CD4-positive, alpha-beta T cell (primary cell): ENCODE measurements around the gene CXXC5. TPM values are rescaled to one million over a fixed set of nuclear protein-coding genes. Genes with fewer than 3 reads are reported as not detected.
"Not testable (repeated sequence)": the region's sequence is repeated elsewhere in the genome, so short reads cannot be mapped to it uniquely, and the experiment has no call there.

Source experiments
- ATAC-seq: fragments of 200-7000 bp; cut with Tn5 transposase; one replicate; pipeline ENCODE4 v1.10.0; 2022; ENCODE audit warnings: mild to moderate bottlenecking; ENCODE audit not compliant: poor library complexity
- CTCF ChIA-PET: fragments of 350-600 bp; sonication (Branson Sonifier 250); formaldehyde crosslinking; loops from one replicate; lab custom pipeline; 2021; ENCODE audit warnings: antibody characterized with exemption, inconsistent platforms; lab: Charles Lee
- POLR2A ChIA-PET: fragments of 350-600 bp; sonication (Branson Sonifier 250); formaldehyde crosslinking; loops from one replicate; lab custom pipeline; 2021; ENCODE audit warnings: antibody characterized with exemption, inconsistent platforms; lab: Charles Lee
- DNase-seq, 14 experiments: peaks; one replicate each; pipeline ENCODE4 v3.0.0-alpha.2; 2013 to 2020; ENCODE audit warnings: mixed read lengths in 2 of 14
- H3K27ac ChIP-seq, 2 donors: one replicate each; pipeline versions ENCODE4 v1.5.1 to v1.7.0; 2013; ENCODE audit warnings: low read length in 2 of 2, low read depth in 1 of 2, mild to moderate bottlenecking in 1 of 2
- H3K27me3 ChIP-seq, 2 experiments: 1 replicate in 1 of 2; 2 replicates in 1 of 2; pipeline versions ENCODE4 v1.6.1 to v1.7.0; 2013; ENCODE audit warnings: low read length in 2 of 2, control low read depth in 1 of 2, mild to moderate bottlenecking in 1 of 2, moderate library complexity in 1 of 2; ENCODE audit not compliant: insufficient read depth in 2 of 2, control insufficient read depth in 1 of 2
- H3K36me3 ChIP-seq: one replicate; pipeline ENCODE4 v1.6.1; 2013; ENCODE audit warnings: low read length, control low read depth; ENCODE audit not compliant: insufficient read depth
- H3K4me1 ChIP-seq: one replicate; pipeline ENCODE4 v1.6.1; 2013; ENCODE audit warnings: low read length, control low read depth; ENCODE audit not compliant: insufficient read depth
- H3K4me3 ChIP-seq: one replicate; pipeline ENCODE4 v1.5.1; 2013; ENCODE audit warnings: mild to moderate bottlenecking, low read length, moderate library complexity
- H3K9me3 ChIP-seq, 2 experiments: 1 replicate in 1 of 2; 2 replicates in 1 of 2; pipeline versions ENCODE4 v1.6.1 to v1.7.0; 2013; ENCODE audit warnings: low read length in 2 of 2, mild to moderate bottlenecking in 2 of 2, control low read depth in 1 of 2, moderate library complexity in 1 of 2; ENCODE audit not compliant: control insufficient read depth in 1 of 2, insufficient read depth in 1 of 2
- H3K27ac Mint-ChIP-seq: one replicate; pipeline ENCODE4 v1.8.0; 2020; ENCODE audit warnings: mixed read lengths
- H3K27me3 Mint-ChIP-seq: one replicate; pipeline ENCODE4 v1.8.0; 2021; ENCODE audit warnings: mixed read lengths
- H3K36me3 Mint-ChIP-seq: one replicate; pipeline ENCODE4 v1.8.0; 2021; ENCODE audit warnings: low read depth, mixed read lengths
- H3K4me1 Mint-ChIP-seq: one replicate; pipeline ENCODE4 v1.8.0; 2021; ENCODE audit warnings: low read depth, mixed read lengths
- H3K4me3 Mint-ChIP-seq: one replicate; pipeline ENCODE4 v1.8.0; 2020; ENCODE audit warnings: mild to moderate bottlenecking, mixed read lengths
- H3K9me3 Mint-ChIP-seq: one replicate; pipeline ENCODE4 v1.8.0; 2020; ENCODE audit warnings: mixed read lengths
- CTCF ChIP-seq: fragments of 200-600 bp; IDR thresholded peaks from one replicate; pipeline ENCODE4 v1.8.0; 2022; ENCODE audit warnings: antibody characterized with exemption, mild to moderate bottlenecking
- intact Hi-C, 2 experiments: fragments of 100-400 bp; cut with DNase I in 1 of 2; cut with micrococcal nuclease in 1 of 2; formaldehyde crosslinking; loops; one replicate each; pipeline versions ENCODE4 v1.15.1 to v1.9.0; 2023 to 2025; cut with DNase I, micrococcal nuclease
- total RNA-seq, 174 experiments: library from RNA in 2 of 174; stranded (reverse) in 2 of 174; gene quantifications; one replicate each; pipeline ENCODE4 v1.2.3 and lab custom pipeline; 2021 to 2026

The CXXC5 gene
- total RNA-seq, 2 experiments from 2014 or later, result 1.9 to 2.7 TPM

DNA sequence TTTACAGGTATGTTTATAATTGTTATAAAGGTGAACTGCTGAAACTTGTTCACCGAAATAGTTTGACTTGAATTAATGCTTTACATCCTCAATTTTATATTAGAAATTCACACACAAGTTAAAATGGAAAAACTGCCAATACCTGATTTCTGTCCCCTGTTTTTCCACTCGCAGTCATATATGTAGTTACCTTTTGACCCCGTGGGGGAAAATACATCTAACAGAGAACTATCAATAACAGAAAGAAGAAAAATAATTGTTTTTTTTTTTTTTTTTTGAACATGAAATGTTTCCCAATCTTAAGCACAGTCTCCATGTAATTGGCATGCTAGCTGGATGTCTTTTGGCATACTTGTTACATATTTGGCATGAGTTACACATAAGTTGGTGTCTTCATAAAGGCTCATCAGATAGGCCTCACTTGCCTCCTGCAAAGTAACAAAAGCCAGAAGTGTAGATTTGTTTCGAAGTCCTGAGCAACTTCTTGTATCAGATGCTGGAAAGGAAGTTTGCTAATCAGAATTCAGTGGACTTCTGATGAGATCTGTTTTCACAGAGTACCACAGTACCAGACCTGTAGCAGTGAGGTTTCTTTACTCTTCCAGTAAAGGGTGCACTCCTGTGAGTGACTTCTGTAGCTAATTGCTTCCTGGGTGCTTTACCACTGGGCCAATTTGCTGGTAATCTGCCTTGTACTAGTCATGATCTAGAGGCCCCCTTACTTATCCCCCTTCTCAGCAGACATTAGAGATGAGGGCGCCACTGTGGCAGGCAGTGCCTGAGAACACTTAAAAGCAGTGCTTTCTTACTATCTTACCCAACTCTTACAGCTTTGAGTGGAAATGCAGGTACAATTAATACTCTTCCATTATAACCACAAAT is 36.2 kb upstream of the CXXC5 start:
- H3K9me3 Mint-ChIP-seq, result no peaks in the 10 kb centered on the region
- Histone ChIP-seq H3K27ac (no peak overlapping the region), H3K4me1 (peaks cover under 1% of the 10 kb centered on the region), H3K36me3 (peaks cover 49% of the 10 kb centered on the region), H3K9me3 (no peaks in the 10 kb centered on the region), H3K4me3 (no peak overlapping the region), H3K27me3 (no peaks in the 10 kb centered on the region)
- no peak overlapping the region for H3K4me3 Mint-ChIP-seq
- POLR2A ChIA-PET, result no interaction called here
- intact Hi-C loops, result loop anchor here (5.0 to 10.0 kb wide), 3 partner anchors 35 to 187 kb away; partner anchors contain the start of gene UBE2D2 (in 1 of the 2)
- CTCF ChIA-PET, result interaction anchor here (0.6 to 1.8 kb wide), 4 partner anchors 15 to 1977 kb away, joined by 3 to 4 read pairs (median 3); no protein-coding TSS in a partner anchor
- ATAC-seq (peak; percentile 29), DNase-seq (no peak)
- no peaks in the 10 kb centered on the region for H3K27me3 Mint-ChIP-seq
- peaks cover 62% of the 10 kb centered on the region for H3K36me3 Mint-ChIP-seq
- H3K4me1 Mint-ChIP-seq, result peaks cover 39% of the 10 kb centered on the region
- TF ChIP-seq CTCF, result no peak
- peak overlapping the region; percentile 73 for H3K27ac Mint-ChIP-seq

DNA sequence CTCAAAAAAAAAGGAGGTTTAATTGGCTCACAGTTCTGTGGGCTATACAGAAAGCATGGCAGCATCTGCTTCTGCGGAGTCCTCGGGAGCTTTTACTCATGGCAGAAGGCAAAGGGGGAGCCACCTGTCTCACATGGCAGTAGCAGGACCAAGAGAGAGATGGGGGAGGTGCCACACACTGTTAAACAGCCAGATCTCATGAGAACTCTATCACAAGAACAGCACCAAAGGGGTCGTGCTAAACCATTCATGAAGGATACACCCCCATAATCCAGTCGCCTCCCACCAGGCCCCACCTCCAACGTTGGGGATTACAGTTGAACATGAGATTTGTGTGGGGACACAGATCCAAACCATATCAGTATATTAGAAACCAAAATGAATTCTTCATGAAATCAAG is 28.3 kb upstream of the CXXC5 start:
- Histone ChIP-seq H3K4me1 (no peaks in the 10 kb centered on the region), H3K27ac (no peak overlapping the region), H3K9me3 (no peaks in the 10 kb centered on the region), H3K4me3 (no peak overlapping the region), H3K36me3 (peaks cover 83% of the 10 kb centered on the region), H3K27me3 (no peaks in the 10 kb centered on the region)
- H3K4me3 Mint-ChIP-seq, result no peak overlapping the region
- no peaks in the 10 kb centered on the region for H3K27me3 Mint-ChIP-seq
- no peak for TF ChIP-seq CTCF
- peaks cover 85% of the 10 kb centered on the region for H3K36me3 Mint-ChIP-seq
- peak overlapping the region; percentile 7 for H3K27ac Mint-ChIP-seq
- DNase-seq (no peak), ATAC-seq (no peak)
- no peaks in the 10 kb centered on the region for H3K9me3 Mint-ChIP-seq
- CTCF ChIA-PET, result interaction anchor here (1.2 kb wide), 1 partner anchor 145 kb away, joined by 4 read pairs; no protein-coding TSS in a partner anchor
- intact Hi-C loops, result loop anchor here in 1 of 2 experiments (10.0 kb wide), 2 partner anchors 55 to 195 kb away; partner anchors contain the start of gene UBE2D2
- POLR2A ChIA-PET, result no interaction called here
- H3K4me1 Mint-ChIP-seq, result no peaks in the 10 kb centered on the region

DNA sequence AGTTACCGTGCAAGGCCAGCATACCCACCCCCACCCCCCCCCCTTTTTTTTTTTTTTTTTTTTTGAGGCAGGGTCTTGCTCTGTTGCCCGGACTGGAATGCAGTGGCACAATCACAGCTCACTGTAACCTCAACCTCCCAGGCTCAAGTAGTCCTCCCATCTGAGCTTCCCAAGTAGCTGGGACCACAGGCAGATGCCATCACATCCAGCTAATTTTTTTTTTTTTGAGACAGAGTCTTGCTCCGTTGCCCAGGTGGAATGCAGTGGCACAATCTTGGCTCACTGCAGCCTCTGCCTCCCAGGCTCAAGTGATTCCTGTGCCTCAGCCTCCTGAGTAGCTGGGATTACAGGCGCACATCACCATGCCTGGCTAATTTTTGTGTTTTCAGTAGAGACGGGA is 22.8 kb upstream of the CXXC5 start:
- ATAC-seq, H3K27me3 Mint-ChIP-seq, intact Hi-C loops, H3K9me3 Mint-ChIP-seq, H3K4me1 ChIP-seq, H3K4me3 ChIP-seq, H3K27me3 ChIP-seq, H3K9me3 ChIP-seq, H3K4me3 Mint-ChIP-seq, H3K27ac ChIP-seq, H3K27ac Mint-ChIP-seq, H3K4me1 Mint-ChIP-seq, DNase-seq: not testable (repeated sequence)
- POLR2A ChIA-PET, result interaction anchor here (0.6 to 1.5 kb wide), 2 partner anchors 64 to 591 kb away, joined by 4 read pairs; partner anchors contain the start of gene UBE2D2
- CTCF ChIA-PET, result interaction anchor here (0.6 kb wide), 1 partner anchor 148 kb away, joined by 3 read pairs; no protein-coding TSS in a partner anchor
- H3K36me3 ChIP-seq, result peaks cover 84% of the 10 kb centered on the region
- peaks cover 89% of the 10 kb centered on the region for H3K36me3 Mint-ChIP-seq
